ENCODE data around the gene LAMTOR2. TPM values are rescaled to one million over a fixed set of nuclear protein-coding genes. Genes with fewer than 3 reads are reported as not detected.

The LAMTOR2 gene
- total RNA-seq, 2 experiments from 2014 or later = 41.3 to 61.0 TPM

- H3K4me3 Mint-ChIP-seq = no peak overlapping the region
- H3K27me3 Mint-ChIP-seq = peaks cover 11% of the 10 kb centered on the region
- H3K9me3 Mint-ChIP-seq = no peaks in the 10 kb centered on the region
- no peak overlapping the region for H3K27ac Mint-ChIP-seq
- peaks cover 3% of the 10 kb centered on the region for H3K4me1 Mint-ChIP-seq
- ChIA-PET CTCF (interaction anchor here (1.4 kb wide), 1 partner anchor 58 kb away, joined by 3 read pairs; no protein-coding TSS in a partner anchor), POLR2A (no interaction called here)
- DNase-seq = no peak
- H3K36me3 Mint-ChIP-seq (ENCODE audit: low read depth) = no peaks in the 10 kb centered on the region
Measured at GRCh38 chr1:156072251-156072650, 17.7 kb downstream of the LAMTOR2 start.

- Mint-ChIP-seq H3K27ac (no peak overlapping the region), H3K4me3 (no peak overlapping the region), H3K36me3 (ENCODE audit: low read depth) (no peaks in the 10 kb centered on the region), H3K9me3 (no peaks in the 10 kb centered on the region), H3K4me1 (peaks cover 3% of the 10 kb centered on the region), H3K27me3 (peaks cover 17% of the 10 kb centered on the region)
- ChIA-PET POLR2A (no interaction called here), CTCF (interaction anchor here (0.5 to 1.0 kb wide), 6 partner anchors 10 to 199 kb away, joined by 3 to 5 read pairs (median 3); no protein-coding TSS in a partner anchor)
- DNase-seq = no peak
Measured at GRCh38 chr1:156073110-156073687, 18.6 kb downstream of the LAMTOR2 start.

- H3K36me3 Mint-ChIP-seq (ENCODE audit: low read depth) = no peaks in the 10 kb centered on the region
- CTCF ChIA-PET = interaction anchor here (0.6 to 1.0 kb wide), 5 partner anchors 10 to 198 kb away, joined by 3 to 5 read pairs (median 3); no protein-coding TSS in a partner anchor
- H3K4me1 Mint-ChIP-seq = peaks cover 3% of the 10 kb centered on the region
- peaks cover 19% of the 10 kb centered on the region for H3K27me3 Mint-ChIP-seq
- no peaks in the 10 kb centered on the region for H3K9me3 Mint-ChIP-seq
- POLR2A ChIA-PET = no interaction called here
- DNase-seq = no peak
- no peak overlapping the region for H3K4me3 Mint-ChIP-seq
- no peak overlapping the region for H3K27ac Mint-ChIP-seq
Measured at GRCh38 chr1:156073740-156074139, 19.2 kb downstream of the LAMTOR2 start.

- peaks cover 3% of the 10 kb centered on the region for H3K4me1 Mint-ChIP-seq
- H3K9me3 Mint-ChIP-seq = no peaks in the 10 kb centered on the region
- ChIA-PET CTCF (interaction anchor here (1.3 to 2.9 kb wide), 3 partner anchors 8 to 32 kb away, joined by 3 to 14 read pairs (median 6); no protein-coding TSS in a partner anchor), POLR2A (no interaction called here)
- no peaks in the 10 kb centered on the region for H3K36me3 Mint-ChIP-seq (ENCODE audit: low read depth)
- no peak for DNase-seq
- H3K4me3 Mint-ChIP-seq = no peak overlapping the region
- peaks cover 25% of the 10 kb centered on the region for H3K27me3 Mint-ChIP-seq
- no peak overlapping the region for H3K27ac Mint-ChIP-seq
Measured at GRCh38 chr1:156074661-156075060, 20.1 kb downstream of the LAMTOR2 start.

GRCh38 chr1:156075162-156075561 lies 20.6 kb downstream of the LAMTOR2 start:
- Mint-ChIP-seq H3K27ac (no peak overlapping the region), H3K4me3 (no peak overlapping the region), H3K9me3 (no peaks in the 10 kb centered on the region), H3K27me3 (peaks cover 28% of the 10 kb centered on the region), H3K36me3 (ENCODE audit: low read depth) (no peaks in the 10 kb centered on the region), H3K4me1 (peaks cover 3% of the 10 kb centered on the region)
- no peak for DNase-seq
- POLR2A ChIA-PET = no interaction called here
- CTCF ChIA-PET = interaction anchor here (1.3 to 2.9 kb wide), 3 partner anchors 9 to 31 kb away, joined by 3 to 14 read pairs (median 6); no protein-coding TSS in a partner anchor

DNA sequence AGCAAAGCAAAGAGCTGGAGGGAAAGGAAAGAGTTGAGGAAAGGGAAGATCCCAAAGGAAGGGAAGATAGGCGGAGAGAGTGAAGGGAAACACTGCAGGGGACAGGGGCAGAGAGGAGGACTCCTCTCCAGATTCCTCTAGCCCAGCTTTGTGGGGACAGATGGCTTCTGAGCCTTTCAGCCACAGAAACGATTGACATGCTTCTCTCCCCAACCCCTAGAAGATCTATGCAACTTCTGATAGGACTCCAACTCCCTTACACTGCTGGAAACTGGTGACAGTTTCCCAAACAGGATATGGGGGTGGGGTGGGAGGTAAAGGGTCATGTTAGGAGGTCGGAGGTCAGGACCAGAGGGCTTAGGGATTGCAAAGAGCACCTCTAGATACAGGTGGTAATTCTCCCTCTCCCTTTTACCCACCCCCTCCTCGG lies 21.2 kb downstream of the LAMTOR2 start:
- POLR2A ChIA-PET = no interaction called here
- DNase-seq = no peak
- Mint-ChIP-seq H3K27ac (peak overlapping the region; percentile 50), H3K9me3 (no peaks in the 10 kb centered on the region), H3K36me3 (ENCODE audit: low read depth) (no peaks in the 10 kb centered on the region), H3K27me3 (peaks cover 35% of the 10 kb centered on the region), H3K4me3 (no peak overlapping the region), H3K4me1 (peaks cover 3% of the 10 kb centered on the region)
- CTCF ChIA-PET = interaction anchor here (1.4 to 2.9 kb wide), 2 partner anchors 9 to 15 kb away, joined by 6 to 14 read pairs; no protein-coding TSS in a partner anchor

DNA sequence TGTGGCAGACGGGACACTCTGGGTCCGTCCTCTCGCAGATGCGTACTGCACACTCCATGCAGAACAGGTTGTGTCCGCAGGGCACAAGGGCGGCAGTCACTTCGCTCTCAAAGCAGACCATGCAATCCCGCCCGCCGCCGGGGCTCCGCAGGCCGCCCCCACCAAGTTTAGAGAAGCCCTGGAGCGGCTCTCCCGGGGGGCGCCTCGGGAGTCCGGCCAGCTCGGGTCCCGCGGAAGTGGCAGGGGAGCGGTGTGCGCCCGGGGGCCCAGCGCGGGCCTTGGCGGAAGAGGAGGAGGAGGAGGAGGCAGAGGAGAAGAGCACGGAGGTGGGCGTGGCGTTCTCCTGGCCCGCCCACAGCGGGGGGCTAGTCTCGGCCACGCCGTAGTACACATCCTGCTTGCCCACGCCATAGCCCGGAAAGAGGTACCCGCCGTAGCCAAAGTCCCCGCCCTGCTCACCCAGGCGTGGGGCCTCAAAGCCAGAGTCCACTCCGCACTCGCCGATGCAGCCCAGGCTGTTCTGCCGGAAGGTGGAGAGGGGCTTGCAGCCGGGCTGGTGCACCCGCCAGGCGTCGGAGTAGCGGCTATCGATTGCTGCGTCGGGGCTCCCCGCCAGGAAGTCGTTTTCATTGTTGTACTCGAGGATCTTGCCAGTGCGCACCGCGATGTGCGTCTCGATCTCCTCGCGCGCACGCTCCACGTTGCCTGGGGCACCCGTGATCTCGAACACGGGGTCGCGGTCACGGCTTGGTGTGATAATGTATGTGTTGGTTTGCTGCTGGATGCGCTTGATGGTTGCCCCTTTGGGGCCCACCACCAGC lies 22.2 kb downstream of the LAMTOR2 start:
- no peak overlapping the region for H3K4me3 Mint-ChIP-seq
- ChIA-PET POLR2A (no interaction called here), CTCF (interaction anchor here (2.9 kb wide), 1 partner anchor 10 kb away, joined by 14 read pairs; no protein-coding TSS in a partner anchor)
- H3K27ac Mint-ChIP-seq = no peak overlapping the region
- DNase-seq = no peak
- H3K27me3 Mint-ChIP-seq = peaks cover 41% of the 10 kb centered on the region
- H3K4me1 Mint-ChIP-seq = peaks cover 5% of the 10 kb centered on the region
- H3K9me3 Mint-ChIP-seq = no peaks in the 10 kb centered on the region
- no peaks in the 10 kb centered on the region for H3K36me3 Mint-ChIP-seq (ENCODE audit: low read depth)

GRCh38 chr1:156077430-156077760 lies 22.8 kb downstream of the LAMTOR2 start:
- DNase-seq = no peak
- H3K4me3 Mint-ChIP-seq = no peak overlapping the region
- H3K27ac Mint-ChIP-seq = no peak overlapping the region
- H3K9me3 Mint-ChIP-seq = no peaks in the 10 kb centered on the region
- POLR2A ChIA-PET = no interaction called here
- CTCF ChIA-PET = no interaction called here
- peaks cover 5% of the 10 kb centered on the region for H3K4me1 Mint-ChIP-seq
- no peaks in the 10 kb centered on the region for H3K36me3 Mint-ChIP-seq (ENCODE audit: low read depth)
- peaks cover 41% of the 10 kb centered on the region for H3K27me3 Mint-ChIP-seq

DNA sequence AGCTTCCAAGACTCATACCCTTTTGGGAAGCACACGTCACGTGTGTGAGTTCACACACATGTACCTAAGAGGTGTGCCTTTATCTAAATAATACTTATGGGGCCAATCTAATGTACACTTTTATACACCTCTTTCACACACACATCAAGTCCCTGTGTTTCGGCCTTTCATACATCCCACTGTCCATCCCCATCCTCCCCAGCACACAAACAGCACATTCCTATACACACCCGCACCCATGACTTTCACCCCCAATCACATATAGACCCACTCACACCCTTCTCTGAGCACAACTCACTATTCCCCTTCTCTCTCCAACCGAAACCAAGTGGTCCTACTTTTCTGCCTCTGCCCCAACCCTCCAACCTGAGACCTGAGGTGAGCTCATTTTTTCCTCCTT lies 24.1 kb downstream of the LAMTOR2 start:
- Mint-ChIP-seq H3K36me3 (ENCODE audit: low read depth) (no peaks in the 10 kb centered on the region), H3K27ac (no peak overlapping the region), H3K9me3 (no peaks in the 10 kb centered on the region), H3K27me3 (peaks cover 49% of the 10 kb centered on the region), H3K4me1 (peaks cover 7% of the 10 kb centered on the region), H3K4me3 (no peak overlapping the region)
- ChIA-PET POLR2A (no interaction called here), CTCF (interaction anchor here (0.6 to 1.6 kb wide), 4 partner anchors 12 to 283 kb away, joined by 3 read pairs; no protein-coding TSS in a partner anchor)
- no peak for DNase-seq

DNA sequence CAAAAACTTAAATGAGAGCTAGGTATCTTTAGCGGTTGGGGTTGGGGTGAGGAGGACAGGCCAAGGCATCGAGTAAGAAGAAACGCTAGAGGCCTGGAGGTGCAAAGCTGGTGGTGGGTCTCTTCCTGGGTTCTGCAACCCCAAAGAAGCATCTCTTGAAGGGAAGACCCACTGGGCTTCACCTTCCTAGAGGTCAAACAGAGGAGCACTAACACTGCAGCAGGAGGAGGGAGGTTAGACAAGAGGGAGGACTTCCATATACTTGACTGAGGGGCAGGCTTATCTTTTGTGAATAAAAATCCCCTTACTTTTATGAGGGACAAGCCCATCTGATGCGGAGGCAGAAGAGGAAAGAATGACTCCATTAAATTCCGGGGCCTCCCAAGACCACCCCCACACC lies 25.2 kb downstream of the LAMTOR2 start:
- POLR2A ChIA-PET = no interaction called here
- CTCF ChIA-PET = interaction anchor here (1.2 to 1.6 kb wide), 2 partner anchors 13 to 50 kb away, joined by 3 to 6 read pairs; no protein-coding TSS in a partner anchor
- no peaks in the 10 kb centered on the region for H3K36me3 Mint-ChIP-seq (ENCODE audit: low read depth)
- H3K9me3 Mint-ChIP-seq = no peaks in the 10 kb centered on the region
- peaks cover 7% of the 10 kb centered on the region for H3K4me1 Mint-ChIP-seq
- no peak overlapping the region for H3K27ac Mint-ChIP-seq
- DNase-seq = no peak
- peaks cover 56% of the 10 kb centered on the region for H3K27me3 Mint-ChIP-seq
- no peak overlapping the region for H3K4me3 Mint-ChIP-seq

DNA sequence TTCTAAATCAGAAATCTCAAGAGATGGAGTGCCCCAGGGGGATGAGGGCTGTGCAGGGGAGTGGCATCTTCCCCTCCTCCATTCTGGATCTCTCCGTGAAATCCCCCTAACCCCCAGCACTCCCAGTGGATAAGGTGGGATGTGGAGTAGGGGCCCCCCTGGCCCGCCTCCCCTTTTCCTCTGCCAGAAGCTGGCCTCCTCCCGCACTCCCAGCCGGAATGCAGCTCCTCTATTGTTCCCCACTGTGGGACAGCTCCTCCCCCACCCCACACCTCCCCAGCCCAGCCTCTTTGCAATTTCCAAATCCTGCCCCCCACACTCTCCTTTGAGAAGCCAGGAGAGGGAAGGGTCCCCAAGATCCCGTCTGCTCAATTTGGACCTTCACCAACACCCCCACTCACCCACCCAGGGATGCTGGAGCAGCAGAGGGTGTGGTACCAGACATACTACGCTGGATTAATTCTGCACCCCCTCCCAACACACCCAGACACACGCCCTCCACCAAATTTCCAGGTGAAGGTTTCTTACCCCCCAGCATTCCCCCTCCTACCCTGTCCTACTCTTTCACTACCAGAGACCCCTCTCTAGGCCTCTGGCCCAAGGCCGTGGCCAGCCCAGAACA lies 25.8 kb downstream of the LAMTOR2 start:
- POLR2A ChIA-PET = no interaction called here
- H3K36me3 Mint-ChIP-seq (ENCODE audit: low read depth) = no peaks in the 10 kb centered on the region
- H3K27me3 Mint-ChIP-seq = peaks cover 59% of the 10 kb centered on the region
- DNase-seq = no peak
- CTCF ChIA-PET = interaction anchor here (1.2 to 1.6 kb wide), 2 partner anchors 14 to 49 kb away, joined by 3 to 6 read pairs; no protein-coding TSS in a partner anchor
- H3K4me3 Mint-ChIP-seq = no peak overlapping the region
- H3K27ac Mint-ChIP-seq = no peak overlapping the region
- H3K9me3 Mint-ChIP-seq = no peaks in the 10 kb centered on the region
- H3K4me1 Mint-ChIP-seq = peaks cover 7% of the 10 kb centered on the region

- Mint-ChIP-seq H3K27me3 (peaks cover 59% of the 10 kb centered on the region), H3K4me3 (no peak overlapping the region)
- CTCF ChIA-PET = interaction anchor here (1.2 kb wide), 1 partner anchor 14 kb away, joined by 6 read pairs; no protein-coding TSS in a partner anchor
Measured at GRCh38 chr1:156080863-156081179, 26.2 kb downstream of the LAMTOR2 start.

More at GRCh38 chr1:156080863-156081179, 26.2 kb downstream of the LAMTOR2 start:
- H3K4me1 Mint-ChIP-seq = peaks cover 4% of the 10 kb centered on the region
- no peak for DNase-seq
- no peaks in the 10 kb centered on the region for H3K36me3 Mint-ChIP-seq (ENCODE audit: low read depth)
- H3K27ac Mint-ChIP-seq = no peak overlapping the region
- POLR2A ChIA-PET = no interaction called here
- no peaks in the 10 kb centered on the region for H3K9me3 Mint-ChIP-seq
